Activated CD8-positive, alpha-beta memory T cell treated with anti-CD3 and anti-CD28 coated beads, Interleukin-2, amount 50 U/mL, for 4 hours (primary cell): Measurements from ENCODE around the gene DSG4.

ENCODE experiments used
- DNase-seq: peaks from one replicate; pipeline ENCODE4 v3.0.0-alpha.2; 2020

The DSG4 gene

GRCh38 chr18:31450409-31450808, 73.8 kb downstream of the DSG4 start:
- no peak for DNase-seq

DNA sequence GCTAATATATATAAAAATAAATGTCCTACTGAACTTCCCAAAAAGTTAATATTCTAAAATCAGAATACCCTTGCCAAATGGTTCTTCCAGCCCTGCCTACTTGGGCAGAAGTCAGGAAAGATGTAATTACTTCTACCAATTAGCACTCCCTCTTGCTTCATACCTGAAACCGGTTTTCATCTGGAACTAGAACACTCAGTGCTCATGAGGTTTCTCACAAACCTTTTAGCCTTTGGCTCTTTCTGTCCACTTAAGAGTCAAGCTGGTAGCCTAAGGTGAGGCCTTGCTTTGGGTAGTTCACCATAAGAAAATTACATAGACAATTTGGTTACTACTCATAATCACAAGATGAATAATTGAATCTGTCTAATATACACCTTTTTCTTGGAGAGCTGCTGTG, 75.0 kb downstream of the DSG4 start:
- DNase-seq = no peak

DNA sequence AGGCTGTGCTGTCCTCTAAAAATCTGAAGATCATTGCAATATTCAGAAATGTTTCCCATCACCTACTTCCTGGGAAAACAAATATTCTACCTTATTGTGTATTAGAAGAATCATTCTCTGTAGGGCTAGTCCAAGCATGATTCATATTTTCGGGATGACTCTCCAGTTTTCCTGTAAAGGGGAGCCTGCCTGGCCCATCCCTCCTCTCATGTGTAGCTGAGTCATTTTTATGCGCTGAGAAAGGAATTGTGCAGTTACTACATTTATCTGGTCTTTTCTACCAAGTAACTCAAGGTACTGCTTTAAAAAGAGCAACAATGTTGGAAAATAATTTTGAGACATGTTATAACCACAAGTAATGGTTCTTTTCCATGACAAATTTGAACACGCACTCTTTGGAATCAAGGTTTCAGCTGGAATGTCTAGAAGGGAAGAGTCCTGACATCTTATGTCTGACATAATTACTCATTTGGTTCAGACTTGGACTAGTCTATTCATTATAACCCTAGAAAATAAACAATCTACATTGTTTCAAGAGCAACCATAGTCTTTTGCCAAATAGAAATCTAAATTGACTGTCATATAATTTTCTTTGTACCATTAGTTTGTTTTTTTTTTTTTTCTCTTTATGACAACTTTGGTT, 77.6 kb downstream of the DSG4 start:
- DNase-seq = no peak
